Measurements from ENCODE around the gene SH2D4B. TPM values are rescaled to one million over a fixed set of nuclear protein-coding genes. Genes with fewer than 3 reads are reported as not detected.

Gene SH2D4B
- polyA plus RNA-seq (2013, experiment 1 of 2; ENCODE audit: insufficient read length) = not detected
- polyA plus RNA-seq (2013, experiment 2 of 2; ENCODE audit: insufficient read length) = not detected

GRCh38 chr10:80537736-80538480, at the start of gene SH2D4B:
Gene SH2D4B, plus strand, starts transcription at chr10:80537902. Its CDS starts 430 bp downstream, at chr10:80538332.
- DNase-seq = no peak

- no peak for DNase-seq
These were observed 49.1 kb upstream of the SH2D4B start for GRCh38 chr10:80488539-80489066.

- no peak for DNase-seq
These were observed 48.2 kb upstream of the SH2D4B start for GRCh38 chr10:80489371-80490112.

GRCh38 chr10:80491251-80492102, 46.2 kb upstream of the SH2D4B start:
- no peak for DNase-seq

GRCh38 chr10:80492848-80493521, 44.7 kb upstream of the SH2D4B start:
- DNase-seq = no peak

- peak; percentile 67 for DNase-seq
These were observed 44.1 kb upstream of the SH2D4B start for GRCh38 chr10:80493522-80494051.

- no peak for DNase-seq
These were observed 41.0 kb upstream of the SH2D4B start for GRCh38 chr10:80496555-80497172.

GRCh38 chr10:80497187-80498077, 40.3 kb upstream of the SH2D4B start:
- DNase-seq = peak; percentile 74

- DNase-seq = no peak
These were observed 39.4 kb upstream of the SH2D4B start for GRCh38 chr10:80498078-80498832.

- peak; percentile 97 for DNase-seq
These were observed 38.6 kb upstream of the SH2D4B start for GRCh38 chr10:80498833-80499741.

- peak; percentile 24 for DNase-seq
These were observed 36.9 kb upstream of the SH2D4B start for GRCh38 chr10:80500572-80501380.

GRCh38 chr10:80501381-80501912, 36.3 kb upstream of the SH2D4B start:
- DNase-seq = no peak

GRCh38 chr10:80501913-80502521, 35.7 kb upstream of the SH2D4B start:
- no peak for DNase-seq

GRCh38 chr10:80502621-80503583, 34.8 kb upstream of the SH2D4B start:
- no peak for DNase-seq

- no peak for DNase-seq
These were observed 34.0 kb upstream of the SH2D4B start for GRCh38 chr10:80503584-80504157.

Data from fibroblast of skin of abdomen (primary cell).